ENCODE data around the gene MAPK1.
"Not testable (repeated sequence)": the region's sequence is repeated elsewhere in the genome, so short reads cannot be mapped to it uniquely, and the experiment has no call there.

DNA sequence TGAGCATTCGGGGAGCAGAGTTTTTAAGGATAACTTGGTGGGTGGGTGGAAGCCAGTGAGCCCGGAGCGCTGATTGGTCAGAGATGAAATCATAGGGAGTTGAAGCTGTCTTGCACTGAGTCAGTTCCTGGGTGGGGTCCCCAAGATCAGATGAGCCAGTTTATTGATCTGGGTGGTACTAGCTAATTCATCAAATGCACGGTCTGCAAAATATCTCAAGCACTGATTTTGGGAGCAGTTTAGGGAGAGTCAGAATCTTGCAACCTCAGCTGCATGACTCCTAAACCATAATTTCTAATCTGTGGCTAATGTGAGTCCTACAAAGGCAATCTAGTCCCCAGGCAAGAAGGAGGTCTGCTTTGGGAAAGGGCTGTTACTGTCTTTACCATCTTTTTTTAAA is 42.9 kb upstream of the MAPK1 start:
- TF ChIP-seq, protein P1, sequence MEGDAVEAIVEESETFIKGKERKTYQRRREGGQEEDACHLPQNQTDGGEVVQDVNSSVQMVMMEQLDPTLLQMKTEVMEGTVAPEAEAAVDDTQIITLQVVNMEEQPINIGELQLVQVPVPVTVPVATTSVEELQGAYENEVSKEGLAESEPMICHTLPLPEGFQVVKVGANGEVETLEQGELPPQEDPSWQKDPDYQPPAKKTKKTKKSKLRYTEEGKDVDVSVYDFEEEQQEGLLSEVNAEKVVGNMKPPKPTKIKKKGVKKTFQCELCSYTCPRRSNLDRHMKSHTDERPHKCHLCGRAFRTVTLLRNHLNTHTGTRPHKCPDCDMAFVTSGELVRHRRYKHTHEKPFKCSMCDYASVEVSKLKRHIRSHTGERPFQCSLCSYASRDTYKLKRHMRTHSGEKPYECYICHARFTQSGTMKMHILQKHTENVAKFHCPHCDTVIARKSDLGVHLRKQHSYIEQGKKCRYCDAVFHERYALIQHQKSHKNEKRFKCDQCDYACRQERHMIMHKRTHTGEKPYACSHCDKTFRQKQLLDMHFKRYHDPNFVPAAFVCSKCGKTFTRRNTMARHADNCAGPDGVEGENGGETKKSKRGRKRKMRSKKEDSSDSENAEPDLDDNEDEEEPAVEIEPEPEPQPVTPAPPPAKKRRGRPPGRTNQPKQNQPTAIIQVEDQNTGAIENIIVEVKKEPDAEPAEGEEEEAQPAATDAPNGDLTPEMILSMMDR (IDR thresholded peaks at IDR 0.05) = not testable (repeated sequence)
- TF ChIP-seq, protein P2, sequence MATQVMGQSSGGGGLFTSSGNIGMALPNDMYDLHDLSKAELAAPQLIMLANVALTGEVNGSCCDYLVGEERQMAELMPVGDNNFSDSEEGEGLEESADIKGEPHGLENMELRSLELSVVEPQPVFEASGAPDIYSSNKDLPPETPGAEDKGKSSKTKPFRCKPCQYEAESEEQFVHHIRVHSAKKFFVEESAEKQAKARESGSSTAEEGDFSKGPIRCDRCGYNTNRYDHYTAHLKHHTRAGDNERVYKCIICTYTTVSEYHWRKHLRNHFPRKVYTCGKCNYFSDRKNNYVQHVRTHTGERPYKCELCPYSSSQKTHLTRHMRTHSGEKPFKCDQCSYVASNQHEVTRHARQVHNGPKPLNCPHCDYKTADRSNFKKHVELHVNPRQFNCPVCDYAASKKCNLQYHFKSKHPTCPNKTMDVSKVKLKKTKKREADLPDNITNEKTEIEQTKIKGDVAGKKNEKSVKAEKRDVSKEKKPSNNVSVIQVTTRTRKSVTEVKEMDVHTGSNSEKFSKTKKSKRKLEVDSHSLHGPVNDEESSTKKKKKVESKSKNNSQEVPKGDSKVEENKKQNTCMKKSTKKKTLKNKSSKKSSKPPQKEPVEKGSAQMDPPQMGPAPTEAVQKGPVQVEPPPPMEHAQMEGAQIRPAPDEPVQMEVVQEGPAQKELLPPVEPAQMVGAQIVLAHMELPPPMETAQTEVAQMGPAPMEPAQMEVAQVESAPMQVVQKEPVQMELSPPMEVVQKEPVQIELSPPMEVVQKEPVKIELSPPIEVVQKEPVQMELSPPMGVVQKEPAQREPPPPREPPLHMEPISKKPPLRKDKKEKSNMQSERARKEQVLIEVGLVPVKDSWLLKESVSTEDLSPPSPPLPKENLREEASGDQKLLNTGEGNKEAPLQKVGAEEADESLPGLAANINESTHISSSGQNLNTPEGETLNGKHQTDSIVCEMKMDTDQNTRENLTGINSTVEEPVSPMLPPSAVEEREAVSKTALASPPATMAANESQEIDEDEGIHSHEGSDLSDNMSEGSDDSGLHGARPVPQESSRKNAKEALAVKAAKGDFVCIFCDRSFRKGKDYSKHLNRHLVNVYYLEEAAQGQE (IDR thresholded peaks at IDR 0.05; ENCODE audit: insufficient read depth in 1 of 2, low read depth in 2 of 2, low read length in 1 of 2) = not testable (repeated sequence)
- not testable (repeated sequence) for TF ChIP-seq POLR2AphosphoS5 (IDR thresholded peaks at IDR 0.05; ENCODE audit: low read depth, low read length); SIN3A (IDR thresholded peaks at IDR 0.05; ENCODE audit: borderline replicate concordance, insufficient read depth, low read depth, low read length); TCF7L2 (IDR thresholded peaks at IDR 0.05; ENCODE audit: low read depth, low read length)
